GM12801 (cell line): ENCODE measurements around the gene EPHB1.

Experiments
- TF ChIP-seq, protein P1 (sequence below): IDR thresholded peaks from one replicate; pipeline ENCODE4 v1.5.1; 2011; ENCODE audit warnings: control low read depth; ENCODE audit not compliant: insufficient read length; ENCODE audit errors: extremely low read depth

Gene EPHB1

DNA sequence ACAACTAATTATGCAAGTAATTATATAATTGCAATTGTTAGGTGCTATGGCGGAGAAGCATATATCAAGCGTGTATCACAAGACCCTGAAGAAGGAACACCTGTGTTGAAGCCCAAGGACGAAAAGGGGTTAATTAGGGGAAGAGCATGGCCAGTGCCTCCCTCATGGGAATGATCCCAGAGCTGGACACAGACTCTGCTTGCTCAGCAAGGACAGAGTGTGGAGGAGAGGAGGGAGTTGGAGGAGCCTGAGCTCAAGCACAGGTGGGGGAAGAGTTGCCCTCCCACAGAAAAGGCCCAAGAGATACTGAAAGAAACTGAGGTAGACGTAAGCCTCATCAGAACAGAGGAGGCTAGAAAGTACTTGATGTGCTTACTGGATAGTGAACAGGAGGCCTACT is 423.7 kb downstream of the EPHB1 start:
- TF ChIP-seq, protein P1, sequence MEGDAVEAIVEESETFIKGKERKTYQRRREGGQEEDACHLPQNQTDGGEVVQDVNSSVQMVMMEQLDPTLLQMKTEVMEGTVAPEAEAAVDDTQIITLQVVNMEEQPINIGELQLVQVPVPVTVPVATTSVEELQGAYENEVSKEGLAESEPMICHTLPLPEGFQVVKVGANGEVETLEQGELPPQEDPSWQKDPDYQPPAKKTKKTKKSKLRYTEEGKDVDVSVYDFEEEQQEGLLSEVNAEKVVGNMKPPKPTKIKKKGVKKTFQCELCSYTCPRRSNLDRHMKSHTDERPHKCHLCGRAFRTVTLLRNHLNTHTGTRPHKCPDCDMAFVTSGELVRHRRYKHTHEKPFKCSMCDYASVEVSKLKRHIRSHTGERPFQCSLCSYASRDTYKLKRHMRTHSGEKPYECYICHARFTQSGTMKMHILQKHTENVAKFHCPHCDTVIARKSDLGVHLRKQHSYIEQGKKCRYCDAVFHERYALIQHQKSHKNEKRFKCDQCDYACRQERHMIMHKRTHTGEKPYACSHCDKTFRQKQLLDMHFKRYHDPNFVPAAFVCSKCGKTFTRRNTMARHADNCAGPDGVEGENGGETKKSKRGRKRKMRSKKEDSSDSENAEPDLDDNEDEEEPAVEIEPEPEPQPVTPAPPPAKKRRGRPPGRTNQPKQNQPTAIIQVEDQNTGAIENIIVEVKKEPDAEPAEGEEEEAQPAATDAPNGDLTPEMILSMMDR: no peak

DNA sequence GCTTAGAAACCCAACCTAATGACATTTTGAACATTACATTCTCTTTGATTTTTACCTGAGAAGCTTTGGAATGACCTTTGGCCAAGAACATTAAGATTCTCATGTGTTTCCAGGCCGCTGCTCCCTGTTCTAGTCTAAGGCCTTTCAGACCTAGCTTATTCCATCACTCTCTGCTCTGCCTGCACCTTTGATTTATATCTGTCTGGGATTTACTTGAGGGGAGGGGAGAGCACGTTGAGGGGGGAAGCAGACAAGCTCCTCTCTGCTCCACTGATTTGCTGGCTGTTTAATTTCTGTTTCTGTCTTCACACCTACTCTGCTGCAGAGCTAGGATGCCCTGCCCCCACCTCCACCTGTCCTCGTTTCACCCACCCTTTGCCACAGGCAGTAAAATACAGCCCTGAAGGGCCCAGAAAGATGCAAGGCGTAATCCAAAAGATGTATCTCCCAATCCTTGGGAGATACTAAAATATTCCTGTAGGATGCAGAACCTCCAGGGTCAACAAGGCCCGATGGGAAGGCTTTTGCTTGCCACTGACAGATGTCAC is 429.8 kb downstream of the EPHB1 start:
- TF ChIP-seq, protein P1: no peak

DNA sequence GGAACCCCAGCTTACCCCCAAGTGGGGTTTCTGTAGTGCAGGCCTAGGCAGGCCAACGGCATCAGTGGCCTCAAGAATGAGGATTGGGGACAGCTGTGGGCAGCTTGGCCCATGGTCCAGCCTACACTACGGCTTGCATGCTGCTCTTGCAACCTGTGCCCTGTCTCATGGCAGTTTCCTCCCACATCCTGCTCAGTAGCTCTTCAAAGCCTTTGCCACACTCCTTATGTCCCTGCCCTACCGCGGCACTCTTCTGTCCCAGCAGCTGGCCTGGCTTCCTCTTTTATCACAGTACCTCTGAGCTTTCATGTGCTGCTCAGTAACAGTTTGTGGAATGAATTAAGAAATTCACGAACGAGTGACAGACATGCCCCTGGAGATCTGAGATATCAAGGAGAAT is 431.0 kb downstream of the EPHB1 start:
- TF ChIP-seq, protein P1: no peak

DNA sequence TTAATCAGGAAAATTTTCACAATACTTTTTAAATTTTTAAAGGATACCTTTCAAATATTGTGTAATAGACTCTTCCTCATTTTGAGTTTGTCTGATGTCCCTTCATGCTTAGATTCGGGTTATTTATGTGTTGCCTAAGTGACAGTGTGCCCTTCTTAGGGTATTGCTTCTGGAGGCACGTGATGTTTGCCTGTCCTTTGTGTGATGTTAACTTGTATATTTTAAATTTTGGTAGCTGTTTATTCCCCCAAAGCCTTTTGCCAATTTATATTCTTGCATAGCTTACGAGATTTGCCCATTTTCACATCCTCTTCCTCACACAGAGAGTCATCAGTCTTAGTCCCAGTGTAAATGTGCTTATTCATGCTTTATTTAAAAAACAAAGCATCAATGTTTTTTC is 433.1 kb downstream of the EPHB1 start:
- TF ChIP-seq, protein P1: no peak

DNA sequence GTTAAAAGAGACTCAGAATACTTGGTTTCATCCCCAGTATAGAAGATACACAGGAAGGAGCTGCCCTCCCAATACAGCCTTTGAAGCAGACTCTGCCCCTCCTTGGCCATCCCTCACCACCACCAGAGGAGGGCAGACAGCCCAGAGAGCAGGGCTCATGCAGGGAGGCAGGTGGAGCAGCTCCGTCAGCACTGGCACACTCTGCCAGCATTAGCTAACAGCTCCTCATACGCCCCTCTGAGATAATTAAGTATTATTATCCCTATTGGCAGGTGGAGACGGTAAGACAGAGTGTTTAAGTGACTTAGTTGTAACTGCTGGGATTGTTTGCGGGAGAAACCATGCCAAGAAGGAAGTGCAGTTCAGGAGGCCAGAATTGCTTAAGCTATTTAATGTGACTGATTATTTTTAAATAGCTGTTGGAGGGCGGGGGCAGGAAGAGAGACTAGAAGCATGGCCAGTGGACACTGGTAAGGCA is 434.0 kb downstream of the EPHB1 start:
- TF ChIP-seq, protein P1: no peak

DNA sequence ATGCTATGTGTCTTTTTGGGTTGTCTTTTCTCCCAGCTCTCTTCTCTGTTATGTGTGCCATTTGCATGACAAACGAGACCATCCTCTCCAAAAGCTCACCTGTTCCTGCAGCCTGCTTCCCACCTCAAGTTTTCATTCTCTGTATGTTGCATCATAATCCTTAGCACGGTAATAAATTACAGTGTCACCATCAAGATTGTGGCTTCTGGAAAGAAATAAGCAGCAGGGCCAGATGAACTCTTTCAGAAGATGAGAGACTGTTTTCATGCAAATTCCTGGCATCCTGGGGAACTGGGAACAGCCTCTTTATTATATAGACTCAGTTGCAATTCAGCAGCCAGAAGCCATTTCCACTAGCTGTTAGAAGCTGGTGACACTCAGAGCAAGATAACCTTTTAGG is 436.7 kb downstream of the EPHB1 start:
- TF ChIP-seq, protein P1: no peak

DNA sequence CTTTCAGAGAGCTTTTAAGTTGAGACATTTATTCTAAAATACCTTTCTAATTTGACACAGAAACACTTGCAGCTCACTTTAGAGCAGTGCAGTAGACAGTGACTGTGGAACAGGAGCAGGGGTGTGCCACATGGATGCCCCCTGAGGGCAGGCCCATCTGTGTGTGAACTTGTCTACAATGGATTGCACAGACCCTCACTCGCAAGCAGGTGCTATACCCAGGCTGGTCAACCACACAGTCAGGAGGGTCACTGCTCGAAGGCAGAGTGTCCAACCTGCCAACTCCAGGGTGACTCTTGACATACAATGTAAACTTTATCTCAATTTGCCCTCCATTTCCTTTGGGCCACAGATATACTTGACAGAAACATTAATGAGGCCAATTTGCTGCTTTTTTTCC is 437.2 kb downstream of the EPHB1 start:
- TF ChIP-seq, protein P1: no peak
